Raji (cell line): ENCODE data around the gene STAB2.

Source experiments
- POLR2A ChIP-seq: IDR thresholded peaks from 2 replicates; pipeline ENCODE4 v1.6.1; 2011; ENCODE audit warnings: low read depth, low read length, control low read depth; ENCODE audit not compliant: insufficient read depth

Gene STAB2

GRCh38 chr12:103688376-103689063, 101.4 kb downstream of the STAB2 start:
- no peak for TF ChIP-seq POLR2A

- no peak for TF ChIP-seq POLR2A
These were observed 103.4 kb downstream of the STAB2 start for GRCh38 chr12:103690426-103690825.

- no peak for TF ChIP-seq POLR2A
These were observed 104.0 kb downstream of the STAB2 start for GRCh38 chr12:103691063-103691462.

DNA sequence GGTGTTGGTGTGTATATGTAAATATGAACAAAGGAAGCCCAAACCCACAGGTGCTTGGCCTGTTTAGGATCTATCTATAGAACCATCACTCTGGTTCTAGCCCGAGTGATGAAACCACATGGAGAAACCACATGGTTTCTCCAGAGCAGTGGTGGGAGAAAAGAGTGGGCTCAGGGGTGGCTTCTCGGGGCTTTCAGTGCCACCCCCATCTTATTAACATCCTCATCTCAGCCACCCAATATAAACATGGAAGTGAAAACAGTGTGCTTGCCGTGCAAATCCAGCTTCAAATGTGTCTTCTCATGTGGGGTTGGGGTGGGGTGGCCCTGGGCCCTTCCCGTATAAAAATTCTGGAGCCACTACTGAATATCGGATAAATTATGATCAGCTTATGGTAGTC, 109.0 kb downstream of the STAB2 start:
- no peak for TF ChIP-seq POLR2A

DNA sequence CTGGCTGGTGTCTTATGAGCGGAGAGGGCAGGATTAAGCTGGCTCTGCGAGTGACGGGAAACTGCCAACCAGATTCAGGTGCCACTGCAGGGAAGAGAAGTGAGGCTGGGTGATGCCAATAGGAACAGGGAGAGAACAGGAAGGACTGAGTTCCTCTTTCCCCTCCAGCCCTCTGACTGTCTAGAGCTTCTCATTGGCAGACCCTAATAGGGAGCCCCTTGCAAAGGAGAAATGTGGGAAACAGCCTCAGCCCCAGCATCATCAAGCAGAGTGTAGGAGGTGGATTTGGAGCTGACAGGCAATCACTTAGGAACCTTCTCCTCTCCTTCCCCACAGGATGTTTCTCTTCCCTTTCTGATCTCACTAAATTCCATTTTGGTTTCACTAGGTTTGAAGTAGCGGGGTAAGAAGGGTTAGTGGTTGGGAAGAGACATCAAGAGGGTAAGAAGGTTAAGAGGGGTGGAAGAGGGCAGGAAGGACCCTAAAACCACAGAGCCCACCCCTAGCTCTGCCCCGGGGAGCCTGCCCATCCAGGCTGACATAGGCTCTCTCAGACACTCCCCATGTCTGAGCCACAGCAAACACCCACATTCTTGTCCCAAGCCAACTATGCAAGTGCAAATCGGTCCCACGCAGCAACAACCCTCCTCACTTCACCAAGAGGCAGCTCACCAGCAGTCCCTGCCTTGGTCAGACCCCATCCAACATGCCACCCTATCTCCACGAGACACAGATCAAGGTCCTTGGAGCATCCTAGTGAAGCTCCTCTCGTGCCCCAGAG, 111.1 kb downstream of the STAB2 start:
- TF ChIP-seq POLR2A = no peak

GRCh38 chr12:103698752-103699560, 111.9 kb downstream of the STAB2 start:
- TF ChIP-seq POLR2A = no peak

GRCh38 chr12:103705098-103705497, 118.0 kb downstream of the STAB2 start:
- no peak for TF ChIP-seq POLR2A

GRCh38 chr12:103705927-103706326, 118.9 kb downstream of the STAB2 start:
- TF ChIP-seq POLR2A = no peak

DNA sequence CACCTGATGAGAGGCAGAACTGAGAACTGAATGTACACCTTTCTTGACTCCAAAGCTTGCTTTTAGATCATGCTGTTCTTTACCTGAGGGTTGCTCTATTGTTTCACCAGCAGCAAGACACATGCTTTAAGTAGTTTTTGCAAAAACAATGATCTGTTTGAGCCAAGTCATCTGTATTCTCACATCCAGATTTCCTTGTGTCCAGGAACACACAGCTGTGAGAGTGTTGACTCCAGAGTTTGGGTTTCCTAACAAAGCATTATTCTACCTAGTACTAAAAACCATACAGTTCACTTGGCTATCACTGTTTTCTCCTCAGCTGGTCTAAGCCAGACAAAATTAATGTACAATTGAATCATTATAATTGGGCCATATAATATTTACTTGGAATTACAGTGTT, 120.4 kb downstream of the STAB2 start:
- TF ChIP-seq POLR2A = no peak

DNA sequence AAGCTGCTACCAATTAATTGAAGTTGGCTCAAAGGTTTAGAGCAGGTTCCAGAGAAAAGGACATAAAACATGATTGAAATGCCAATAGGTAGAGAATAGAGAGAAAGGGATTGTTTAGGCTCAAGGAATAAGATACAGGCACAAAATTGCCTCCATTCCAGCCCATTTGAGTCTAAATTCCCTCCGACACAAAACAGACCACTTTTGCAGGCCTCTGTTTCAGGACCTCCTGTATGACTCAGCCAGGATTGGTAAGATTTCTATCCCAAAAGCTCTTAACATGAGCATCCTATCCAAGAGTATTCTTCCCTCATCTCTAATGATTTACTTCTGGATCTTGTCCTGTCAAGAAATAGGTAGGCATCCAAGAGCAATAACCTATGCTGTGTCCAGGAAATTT, 123.5 kb downstream of the STAB2 start:
- no peak for TF ChIP-seq POLR2A

GRCh38 chr12:103712216-103712615, 125.1 kb downstream of the STAB2 start:
- TF ChIP-seq POLR2A = no peak

DNA sequence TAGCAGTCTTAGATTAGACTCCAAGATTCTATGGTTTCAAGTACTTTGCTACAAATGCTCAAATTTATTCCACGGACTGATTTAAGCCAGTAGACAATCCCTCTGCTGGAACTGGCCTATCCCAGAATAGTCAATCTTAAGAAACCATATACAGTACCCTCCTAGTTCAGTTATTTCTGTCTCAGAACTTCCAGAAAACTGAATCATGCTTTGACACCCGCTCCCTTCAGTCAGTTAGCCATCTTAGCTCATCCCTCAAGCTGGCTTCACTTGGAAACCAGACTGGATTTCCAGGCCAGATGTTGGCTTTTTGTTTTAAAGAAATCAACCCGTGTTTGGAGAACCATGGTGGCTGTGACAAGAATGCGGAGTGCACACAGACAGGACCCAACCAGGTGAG, 128.4 kb downstream of the STAB2 start:
- no peak for TF ChIP-seq POLR2A

GRCh38 chr12:103716517-103717196, 129.6 kb downstream of the STAB2 start:
- no peak for TF ChIP-seq POLR2A

GRCh38 chr12:103725398-103725797, 138.3 kb downstream of the STAB2 start:
- TF ChIP-seq POLR2A = no peak

DNA sequence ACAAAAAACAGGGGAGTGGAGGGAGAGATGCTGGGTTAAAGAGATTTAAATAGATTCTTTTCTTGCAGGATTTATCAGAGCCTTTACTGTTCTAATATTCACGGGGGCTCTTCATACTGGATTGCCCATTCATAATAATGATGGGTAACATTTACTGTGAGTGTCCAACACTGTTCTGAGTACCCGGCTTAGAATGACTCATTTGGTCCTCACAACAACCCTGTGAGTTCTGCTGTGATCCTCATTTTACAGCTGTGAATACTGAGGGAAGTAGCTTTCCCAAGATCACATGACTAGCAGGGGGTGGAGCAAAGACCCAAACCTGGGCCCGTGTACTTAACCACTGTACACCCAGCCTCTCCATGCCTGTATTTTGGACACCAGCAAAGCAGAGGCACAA, 140.6 kb downstream of the STAB2 start:
- no peak for TF ChIP-seq POLR2A
